PC-3 (cell line): ENCODE data around the gene NNT. TPM values are rescaled to one million over a fixed set of nuclear protein-coding genes. Genes with fewer than 3 reads are reported as not detected.
A peak's percentile ranks its signal among the peaks of the same experiment; 100 is the strongest.

Experiments used
- ATAC-seq: fragments of 200-7000 bp; cut with Tn5 transposase; 2 replicates; pipeline ENCODE4 v1.9.1; 2020; ENCODE audit warnings: mild to moderate bottlenecking, moderate library complexity
- BruUV-seq: library from RNA; stranded (reverse); fragments of 400-500 nt; replicated peaks from 2 replicates; lab custom pipeline; 2021; lab: Mats Ljungman, UMichigan
- CTCF ChIA-PET: fragments of 300-600 bp; sonication (Branson Sonifier 250); formaldehyde crosslinking; loops from one replicate; lab custom pipeline; 2022; ENCODE audit warnings: antibody characterized with exemption; lab: Charles Lee
- POLR2A ChIA-PET: fragments of 300-600 bp; sonication (Branson Sonifier 250); formaldehyde crosslinking; loops from one replicate; lab custom pipeline; 2022; ENCODE audit warnings: antibody characterized with exemption; ENCODE audit not compliant: unreplicated experiment; lab: Charles Lee
- DNase-seq: peaks from one replicate; pipeline ENCODE4 v3.0.0-alpha.2; 2015
- H2AFZ ChIP-seq: fragments of 300-600 bp; sonication (generic); 2 replicates; pipeline ENCODE4 v1.6.0; 2016; ENCODE audit warnings: antibody characterized with exemption, low read length
- H3F3A ChIP-seq: fragments of 300-600 bp; sonication (generic); one replicate; pipeline ENCODE4 v1.6.0; 2017; ENCODE audit warnings: antibody characterized with exemption, low read length, control low read depth, mild to moderate bottlenecking; ENCODE audit not compliant: unreplicated experiment
- H3K27ac ChIP-seq: fragments of 300-600 bp; sonication (generic); 2 replicates; pipeline ENCODE4 v1.5.1; 2016; ENCODE audit warnings: mild to moderate bottlenecking, low read length
- H3K27me3 ChIP-seq: fragments of 300-600 bp; sonication (generic); 2 replicates; pipeline ENCODE4 v1.6.1; 2016; ENCODE audit warnings: low read length, mixed read lengths
- H3K36me3 ChIP-seq: fragments of 300-600 bp; sonication (generic); 2 replicates; pipeline ENCODE4 v1.6.1; 2016; ENCODE audit warnings: low read depth, mixed run types, low read length, mixed read lengths
- H3K4me1 ChIP-seq: fragments of 300-600 bp; sonication (generic); 2 replicates; pipeline ENCODE4 v1.5.1; 2016; ENCODE audit warnings: low read length; ENCODE audit not compliant: insufficient read depth
- H3K4me2 ChIP-seq: fragments of 300-600 bp; sonication (generic); 2 replicates; pipeline ENCODE4 v1.6.0; 2016; ENCODE audit warnings: low read length
- H3K4me3 ChIP-seq: fragments of 300-600 bp; sonication (generic); 2 replicates; pipeline ENCODE4 v1.5.1; 2016; ENCODE audit warnings: mild to moderate bottlenecking, low read length, mixed read lengths
- H3K79me2 ChIP-seq: fragments of 300-600 bp; sonication (generic); 2 replicates; pipeline ENCODE4 v1.6.1; 2017; ENCODE audit warnings: low read length, mixed read lengths
- H3K9ac ChIP-seq: fragments of 300-600 bp; sonication (generic); 2 replicates; pipeline ENCODE4 v1.6.0; 2016; ENCODE audit warnings: mild to moderate bottlenecking, low read length
- H3K9me2 ChIP-seq: fragments of 300-600 bp; sonication (generic); replicated peaks from 2 replicates; pipeline ENCODE4 v1.6.1; 2016; ENCODE audit warnings: mixed run types, low read length, mixed read lengths
- H3K9me3 ChIP-seq: fragments of 300-600 bp; sonication (generic); 2 replicates; pipeline ENCODE4 v1.6.1; 2016; ENCODE audit warnings: low read length, mixed read lengths
- H4K20me1 ChIP-seq: fragments of 300-600 bp; sonication (generic); 2 replicates; pipeline ENCODE4 v1.6.1; 2016; ENCODE audit warnings: low read length, mixed read lengths
- CTCF ChIP-seq: fragments of 300-600 bp; sonication (generic); conservative IDR thresholded peaks from 2 replicates; pipeline ENCODE4 v1.5.1; 2017; ENCODE audit warnings: antibody characterized with exemption, low read depth, mild to moderate bottlenecking, low read length
- EZH2 ChIP-seq: fragments of 300-600 bp; sonication (generic); IDR thresholded peaks from one replicate; pipeline ENCODE4 v1.6.1; 2017; ENCODE audit warnings: antibody characterized with exemption, mild to moderate bottlenecking, low read length; ENCODE audit not compliant: unreplicated experiment
- EZH2phosphoT487 ChIP-seq: fragments of 300-600 bp; sonication (generic); IDR thresholded peaks from 2 replicates; pipeline ENCODE4 v1.6.1; 2018; ENCODE audit warnings: mild to moderate bottlenecking, antibody characterized with exemption, low read length, borderline replicate concordance
- intact Hi-C: fragments of 100-400 bp; cut with micrococcal nuclease; formaldehyde crosslinking; loops from 2 replicates; pipeline ENCODE4 v1.9.0; 2023
- total RNA-seq: library from RNA; depleted of rRNA; stranded (reverse); fragments of >200 nt; gene quantifications from 2 replicates; pipeline ENCODE4 v1.2.3, GENCODE V29; 2014

Gene NNT
- total RNA-seq, 1 experiment from 2014 or later = 15.6 TPM

DNA sequence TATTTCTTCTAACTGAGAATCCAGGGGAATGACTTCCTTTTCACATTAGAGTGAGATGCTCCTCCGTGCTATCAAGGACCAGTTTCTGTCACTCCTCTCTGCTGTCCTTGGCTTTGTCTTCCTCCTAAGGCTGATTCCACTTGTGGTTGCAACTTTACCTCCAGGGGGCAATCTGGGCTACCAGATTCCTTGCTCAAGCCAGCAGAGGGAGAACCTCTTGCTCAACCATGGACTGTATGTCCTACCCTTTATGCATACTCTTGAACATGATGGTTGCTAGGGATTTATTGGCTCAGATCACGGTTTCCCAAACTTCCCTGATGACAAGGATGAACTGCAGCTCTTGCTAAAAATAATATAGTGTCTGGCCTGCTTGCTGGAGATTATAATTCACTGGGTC, 24.0 kb downstream of the NNT start:
- H3K27ac ChIP-seq = no peak overlapping the region
- ATAC-seq = peak; percentile 90
- CTCF ChIA-PET = no interaction called here
- DNase-seq = peak; percentile 80
- no TSS peak for BruUV-seq
- intact Hi-C loops = no loop called here
- H3K79me2 ChIP-seq = no peaks in the 10 kb centered on the region
- H3K4me3 ChIP-seq = no peak overlapping the region
- no peaks in the 10 kb centered on the region for H4K20me1 ChIP-seq
- peak; percentile 95 for TF ChIP-seq CTCF
- no peak for TF ChIP-seq EZH2phosphoT487
- H3K9ac ChIP-seq = no peak overlapping the region
- no peak overlapping the region for H2AFZ ChIP-seq
- H3K36me3 ChIP-seq = no peaks in the 10 kb centered on the region
- H3F3A ChIP-seq = no peaks in the 10 kb centered on the region
- H3K27me3 ChIP-seq = no peaks in the 10 kb centered on the region
- H3K9me3 ChIP-seq = no peaks in the 10 kb centered on the region
- no peaks in the 10 kb centered on the region for H3K4me1 ChIP-seq
- H3K9me2 ChIP-seq = no peaks in the 10 kb centered on the region
- POLR2A ChIA-PET = no interaction called here
- H3K4me2 ChIP-seq = no peak overlapping the region

DNA sequence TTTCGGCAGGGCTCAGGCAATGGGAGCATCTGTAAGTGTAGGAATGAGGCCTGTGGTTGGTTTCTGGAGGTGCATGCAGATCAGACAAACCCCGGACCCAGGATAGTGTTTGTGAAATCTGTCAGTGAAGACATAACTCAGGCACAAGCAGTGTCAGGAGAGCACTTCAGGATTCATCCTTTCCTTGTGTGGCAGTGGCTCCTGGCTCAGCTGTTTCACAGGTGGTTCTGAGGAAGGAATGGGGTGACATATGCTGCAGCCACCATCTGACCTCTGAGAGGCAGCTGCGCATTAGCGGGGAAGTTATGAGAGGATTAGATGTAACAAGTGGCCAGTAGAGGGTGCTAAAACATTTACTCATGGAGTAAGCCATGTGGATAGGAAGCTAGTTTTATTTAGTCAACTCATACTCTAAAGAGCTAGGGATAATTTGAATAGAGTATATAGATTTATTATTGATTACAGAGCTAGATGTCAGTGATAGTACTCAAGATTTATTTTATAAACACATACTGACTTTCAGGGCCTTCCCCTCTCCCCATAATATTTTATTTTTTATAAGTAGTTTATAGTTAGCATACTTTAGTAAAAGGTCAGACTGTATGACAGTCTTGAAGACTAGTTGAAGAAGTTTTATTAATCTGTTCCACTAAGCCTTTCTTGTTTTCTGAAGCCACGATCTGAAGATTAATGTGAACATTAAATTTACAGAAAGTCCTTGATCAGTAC, 28.4 kb downstream of the NNT start:
- intact Hi-C loops = loop anchor here (1.0 to 10.0 kb wide), 3 partner anchors 99 to 1143 kb away; no protein-coding TSS in a partner anchor
- H3K4me3 ChIP-seq = no peak overlapping the region
- H3K4me2 ChIP-seq = no peak overlapping the region
- ATAC-seq (peak; percentile 98), DNase-seq (peak; percentile 93)
- TF ChIP-seq EZH2phosphoT487 = no peak
- TF ChIP-seq CTCF = peak; percentile 91
- TF ChIP-seq EZH2 = no peak
- H3K27me3 ChIP-seq = no peaks in the 10 kb centered on the region
- no peak overlapping the region for H3K27ac ChIP-seq
- no peaks in the 10 kb centered on the region for H4K20me1 ChIP-seq
- H3F3A ChIP-seq = no peaks in the 10 kb centered on the region
- no TSS peak for BruUV-seq
- no peaks in the 10 kb centered on the region for H3K9me3 ChIP-seq
- no peaks in the 10 kb centered on the region for H3K79me2 ChIP-seq
- CTCF ChIA-PET = interaction anchor here (0.5 to 1.0 kb wide), 8 partner anchors 28 to 1143 kb away, joined by 3 to 9 read pairs (median 3); partner anchors contain the start of gene NNT
- 0 out of 2 replicates have a peak overlapping the region, but pooled peaks have one; percentile 19 for H2AFZ ChIP-seq
- no peaks in the 10 kb centered on the region for H3K4me1 ChIP-seq
- POLR2A ChIA-PET = interaction anchor here (1.2 kb wide), 1 partner anchor 147 kb away, joined by 4 read pairs; the partner anchor contains the start of gene TMEM267
- H3K9me2 ChIP-seq = no peaks in the 10 kb centered on the region
- H3K9ac ChIP-seq = no peak overlapping the region
- no peaks in the 10 kb centered on the region for H3K36me3 ChIP-seq

- no peak overlapping the region for H3K27ac ChIP-seq
- H4K20me1 ChIP-seq = no peaks in the 10 kb centered on the region
- BruUV-seq = no TSS peak
- no peaks in the 10 kb centered on the region for H3K79me2 ChIP-seq
- TF ChIP-seq EZH2phosphoT487 = no peak
- no peak for TF ChIP-seq EZH2
- TF ChIP-seq CTCF = no peak
- no peaks in the 10 kb centered on the region for H3K36me3 ChIP-seq
- CTCF ChIA-PET = no interaction called here
- H3K4me1 ChIP-seq = no peaks in the 10 kb centered on the region
- H3F3A ChIP-seq = no peaks in the 10 kb centered on the region
- H3K9me3 ChIP-seq = no peaks in the 10 kb centered on the region
- no peak overlapping the region for H3K4me2 ChIP-seq
- H3K27me3 ChIP-seq = no peaks in the 10 kb centered on the region
- DNase-seq (no peak), ATAC-seq (no peak)
- no peak overlapping the region for H3K9ac ChIP-seq
- POLR2A ChIA-PET = interaction anchor here (0.6 kb wide), 1 partner anchor 79 kb away, joined by 6 read pairs; no protein-coding TSS in a partner anchor
- intact Hi-C loops = loop anchor here (10.0 kb wide), 2 partner anchors 700 to 1140 kb away; no protein-coding TSS in a partner anchor
- H3K9me2 ChIP-seq = no peaks in the 10 kb centered on the region
- H2AFZ ChIP-seq = no peak overlapping the region
- no peak overlapping the region for H3K4me3 ChIP-seq
Observed at GRCh38 chr5:43634621-43635020, 31.6 kb downstream of the NNT start.
